ENCODE data around the gene HOXC10. TPM values are rescaled to one million over a fixed set of nuclear protein-coding genes. Genes with fewer than 3 reads are reported as not detected.

The HOXC10 gene
- total RNA-seq, 3 donors from 2014 or later: not detected

GRCh38 chr12:53949631-53950436, 35.1 kb upstream of the HOXC10 start:
- H3K9me3 ChIP-seq: no peaks in the 10 kb centered on the region
- no peak overlapping the region for H3K4me3 ChIP-seq
- no peak for TF ChIP-seq CTCF (IDR thresholded peaks at IDR 0.05)
- ATAC-seq (no peak), DNase-seq (no peak)
- intact Hi-C loops (cut with DNase I, micrococcal nuclease): no loop called here
- no peaks in the 10 kb centered on the region for H3K4me1 ChIP-seq (ENCODE audit: low read depth)
- H3K36me3 ChIP-seq (ENCODE audit: low read depth): no peaks in the 10 kb centered on the region

GRCh38 chr12:53950437-53950773, 34.5 kb upstream of the HOXC10 start:
- H3K4me1 ChIP-seq (ENCODE audit: low read depth): no peaks in the 10 kb centered on the region
- DNase-seq: no peak
- no peaks in the 10 kb centered on the region for H3K9me3 ChIP-seq
- H3K36me3 ChIP-seq (ENCODE audit: low read depth): no peaks in the 10 kb centered on the region
- intact Hi-C loops (cut with DNase I, micrococcal nuclease): no loop called here
- no peak for TF ChIP-seq CTCF (IDR thresholded peaks at IDR 0.05)
- ATAC-seq: no peak
- H3K4me3 ChIP-seq: no peak overlapping the region

GRCh38 chr12:53950789-53951576, 34.0 kb upstream of the HOXC10 start:
- no peaks in the 10 kb centered on the region for H3K36me3 ChIP-seq (ENCODE audit: low read depth)
- intact Hi-C loops (cut with DNase I, micrococcal nuclease): no loop called here
- DNase-seq (no peak), ATAC-seq (no peak)
- TF ChIP-seq CTCF (IDR thresholded peaks at IDR 0.05): no peak
- no peaks in the 10 kb centered on the region for H3K9me3 ChIP-seq
- H3K4me3 ChIP-seq: no peak overlapping the region
- H3K4me1 ChIP-seq (ENCODE audit: low read depth): no peaks in the 10 kb centered on the region

- DNase-seq: no peak
- Histone ChIP-seq H3K4me1 (ENCODE audit: low read depth) (no peaks in the 10 kb centered on the region), H3K4me3 (no peak overlapping the region), H3K9me3 (no peaks in the 10 kb centered on the region), H3K36me3 (ENCODE audit: low read depth) (no peaks in the 10 kb centered on the region)
- intact Hi-C loops (cut with DNase I, micrococcal nuclease): no loop called here
- ATAC-seq: no peak
- TF ChIP-seq CTCF (IDR thresholded peaks at IDR 0.05): no peak
Observed at GRCh38 chr12:53951577-53952334, 33.2 kb upstream of the HOXC10 start.

GRCh38 chr12:53952335-53952694, 32.6 kb upstream of the HOXC10 start:
- no peaks in the 10 kb centered on the region for H3K36me3 ChIP-seq (ENCODE audit: low read depth)
- H3K4me3 ChIP-seq: no peak overlapping the region
- TF ChIP-seq CTCF (IDR thresholded peaks at IDR 0.05): no peak
- ATAC-seq (no peak), DNase-seq (no peak)
- no peaks in the 10 kb centered on the region for H3K4me1 ChIP-seq (ENCODE audit: low read depth)
- no peaks in the 10 kb centered on the region for H3K9me3 ChIP-seq
- intact Hi-C loops (cut with DNase I, micrococcal nuclease): no loop called here
